Uterus (tissue), 2 donors: ENCODE results near the gene FEN1.

Experiments used
- CTCF ChIP-seq, 4 experiments: fragments of 200-600 bp in 2 of 4; fragments of 450-650 bp in 2 of 4; sonication (generic) in 2 of 4; IDR thresholded peaks; one replicate each; pipeline ENCODE4 v1.5.1; 2016 to 2019; ENCODE audit warnings: antibody characterized with exemption in 4 of 4, mild to moderate bottlenecking in 2 of 4, moderate library complexity in 1 of 4
- POLR2A ChIP-seq, 2 donors: fragments of 450-650 bp; IDR thresholded peaks; one replicate each; pipeline ENCODE4 v1.6.1; 2016; ENCODE audit warnings: antibody characterized with exemption in 2 of 2, mild to moderate bottlenecking in 1 of 2, moderate library complexity in 1 of 2

GRCh38 chr11:61777234-61778090 lies 15.2 kb upstream of the FEN1 start:
- TF ChIP-seq CTCF (IDR thresholded peaks at IDR 0.05) (no peak), POLR2A (IDR thresholded peaks at IDR 0.05) (no peak)
